GM12801 (cell line): ENCODE data around the gene C12orf56.

Source experiments
- TF ChIP-seq, protein P1 (sequence below): IDR thresholded peaks from one replicate; pipeline ENCODE4 v1.5.1; 2011; ENCODE audit warnings: control low read depth; ENCODE audit not compliant: insufficient read length; ENCODE audit errors: extremely low read depth

C12orf56 gene

DNA sequence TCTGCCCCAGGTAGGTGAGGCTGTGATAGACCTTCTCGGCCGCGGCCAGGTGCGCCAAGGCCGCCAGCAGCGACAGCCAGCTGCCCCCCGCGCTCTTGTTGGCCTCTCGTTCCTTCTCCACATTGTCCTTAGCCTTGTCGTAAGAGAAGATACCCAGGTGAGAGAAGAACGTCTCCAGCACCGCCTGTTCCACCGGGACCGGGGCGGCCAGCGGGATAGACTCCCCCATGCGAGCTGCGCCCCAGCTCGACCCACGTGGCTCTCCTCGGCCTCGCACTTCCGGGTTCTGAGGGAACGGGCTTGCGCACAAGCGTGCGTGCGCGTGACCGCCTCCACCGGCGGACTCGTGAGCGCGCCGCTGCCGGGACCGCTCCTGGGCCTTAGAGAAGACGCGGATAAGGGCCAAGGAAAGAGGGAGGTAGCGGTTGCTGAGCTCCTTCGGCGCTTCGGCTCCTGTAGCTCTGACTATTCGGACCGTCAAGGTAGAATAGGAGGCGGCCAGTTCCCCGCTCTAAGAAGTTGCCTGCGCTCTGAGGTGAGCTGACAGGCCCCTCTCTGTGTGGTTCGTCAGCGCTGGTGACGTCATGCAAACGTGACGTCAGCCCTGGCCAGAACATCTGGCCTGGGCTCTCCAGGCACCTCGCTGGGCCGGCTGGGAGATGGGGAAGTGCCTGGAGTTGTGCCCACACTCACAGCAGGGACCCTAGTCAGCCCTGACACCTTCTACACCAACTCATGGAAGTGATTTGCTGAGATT lies 168.4 kb downstream of the C12orf56 start, which contains the start of gene KICS2:
Gene KICS2, minus strand, starts transcription at position 288 of the 757 bp plus-strand sequence. Its CDS starts 59 bp downstream, at position 229.
- TF ChIP-seq, protein P1, sequence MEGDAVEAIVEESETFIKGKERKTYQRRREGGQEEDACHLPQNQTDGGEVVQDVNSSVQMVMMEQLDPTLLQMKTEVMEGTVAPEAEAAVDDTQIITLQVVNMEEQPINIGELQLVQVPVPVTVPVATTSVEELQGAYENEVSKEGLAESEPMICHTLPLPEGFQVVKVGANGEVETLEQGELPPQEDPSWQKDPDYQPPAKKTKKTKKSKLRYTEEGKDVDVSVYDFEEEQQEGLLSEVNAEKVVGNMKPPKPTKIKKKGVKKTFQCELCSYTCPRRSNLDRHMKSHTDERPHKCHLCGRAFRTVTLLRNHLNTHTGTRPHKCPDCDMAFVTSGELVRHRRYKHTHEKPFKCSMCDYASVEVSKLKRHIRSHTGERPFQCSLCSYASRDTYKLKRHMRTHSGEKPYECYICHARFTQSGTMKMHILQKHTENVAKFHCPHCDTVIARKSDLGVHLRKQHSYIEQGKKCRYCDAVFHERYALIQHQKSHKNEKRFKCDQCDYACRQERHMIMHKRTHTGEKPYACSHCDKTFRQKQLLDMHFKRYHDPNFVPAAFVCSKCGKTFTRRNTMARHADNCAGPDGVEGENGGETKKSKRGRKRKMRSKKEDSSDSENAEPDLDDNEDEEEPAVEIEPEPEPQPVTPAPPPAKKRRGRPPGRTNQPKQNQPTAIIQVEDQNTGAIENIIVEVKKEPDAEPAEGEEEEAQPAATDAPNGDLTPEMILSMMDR = no peak

DNA sequence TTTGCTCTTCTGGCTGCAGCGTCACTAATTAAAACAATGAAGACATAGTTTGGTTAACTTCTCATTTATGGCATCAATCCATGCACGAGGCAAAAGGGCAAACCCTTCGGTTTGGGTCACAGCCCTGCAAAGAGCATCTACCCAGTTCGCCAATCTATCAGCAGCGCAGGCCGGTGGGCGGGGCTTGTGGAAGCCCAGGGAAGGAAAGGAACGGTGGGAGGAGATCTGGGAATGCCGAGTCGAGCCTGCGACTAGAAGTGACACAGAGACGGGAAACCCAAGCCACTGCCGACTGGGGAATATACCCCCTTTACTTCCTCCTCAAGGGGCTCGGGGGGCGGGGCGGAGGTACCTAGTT lies 168.9 kb downstream of the C12orf56 start:
- TF ChIP-seq, protein P1 = no peak

DNA sequence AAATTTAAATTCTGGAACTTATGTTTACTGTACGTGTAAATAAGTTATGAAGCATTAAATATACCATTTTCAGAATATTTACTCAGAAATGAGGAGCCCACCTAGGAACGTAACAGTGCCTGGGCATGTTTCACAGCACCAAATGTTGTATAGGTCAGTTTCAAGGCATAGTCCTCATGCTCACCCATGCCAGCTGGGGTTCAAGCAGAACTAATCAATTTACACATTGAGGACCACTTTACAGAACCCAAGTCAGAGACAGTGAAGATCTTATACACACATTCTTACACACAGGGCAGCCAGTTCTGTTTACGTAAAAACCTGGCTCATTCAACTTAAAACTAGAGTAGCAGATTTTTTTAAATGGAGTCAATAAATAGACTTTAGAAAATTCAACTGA lies 170.5 kb downstream of the C12orf56 start:
- TF ChIP-seq, protein P1 = no peak

DNA sequence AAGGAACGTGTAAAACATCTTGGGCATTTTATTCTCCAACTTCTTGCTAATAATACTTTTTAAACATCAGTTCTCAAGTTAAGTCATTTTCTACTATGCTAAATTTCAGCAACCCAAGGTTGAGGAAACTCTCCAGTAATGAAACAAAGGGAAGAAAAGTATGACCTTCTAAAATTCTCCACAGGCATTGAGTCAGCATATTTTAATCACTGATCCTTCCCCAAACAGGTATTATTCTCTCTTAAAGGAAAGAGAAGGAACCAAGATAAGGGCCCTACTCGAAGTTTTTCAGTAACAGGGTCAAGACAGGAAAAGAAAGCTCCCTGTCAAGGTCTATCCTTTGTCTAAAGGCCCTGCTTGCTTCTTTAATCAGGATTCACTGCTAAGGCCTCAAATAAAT lies 171.4 kb downstream of the C12orf56 start:
- TF ChIP-seq, protein P1 = no peak

DNA sequence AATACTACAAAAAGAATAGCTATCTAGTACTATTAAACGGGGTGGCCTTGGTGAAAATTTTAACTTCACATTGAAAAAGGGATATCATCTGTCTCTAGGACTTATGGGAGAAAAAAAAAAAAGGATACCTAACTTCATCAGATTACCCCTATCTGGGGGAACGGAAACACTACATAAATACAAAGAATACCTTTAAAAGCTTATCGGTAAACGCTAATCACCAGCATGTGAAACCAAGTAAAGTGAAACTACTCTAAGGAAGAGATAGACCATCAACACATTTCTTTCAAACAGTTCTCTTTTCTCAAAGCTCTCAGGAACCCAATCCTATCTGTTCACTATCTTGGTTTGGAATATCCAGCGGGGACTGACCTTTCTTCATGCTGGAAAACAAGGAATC lies 172.0 kb downstream of the C12orf56 start:
- TF ChIP-seq, protein P1 = no peak

DNA sequence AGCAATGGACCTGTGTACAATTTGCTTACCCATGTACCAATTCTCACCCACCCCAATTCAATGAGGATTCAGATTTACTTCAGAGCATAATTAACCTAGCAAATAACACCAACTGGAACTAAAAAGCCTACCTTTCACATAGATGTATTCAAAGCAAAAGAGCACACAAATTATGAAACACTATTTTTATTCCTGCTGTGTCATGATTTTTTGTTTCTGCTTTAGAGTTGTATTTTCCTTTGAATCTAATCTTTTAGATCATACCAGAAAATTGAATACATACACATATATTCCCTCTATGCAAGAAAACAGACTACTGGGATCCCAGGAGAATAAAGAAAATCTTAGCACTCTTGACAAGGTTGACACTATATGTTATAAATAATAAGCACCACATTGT lies 174.3 kb downstream of the C12orf56 start:
- TF ChIP-seq, protein P1 = no peak
